Measurements from ENCODE around the gene NFATC4.
A peak's percentile ranks its signal among the peaks of the same experiment; 100 is the strongest.

NFATC4 gene

DNA sequence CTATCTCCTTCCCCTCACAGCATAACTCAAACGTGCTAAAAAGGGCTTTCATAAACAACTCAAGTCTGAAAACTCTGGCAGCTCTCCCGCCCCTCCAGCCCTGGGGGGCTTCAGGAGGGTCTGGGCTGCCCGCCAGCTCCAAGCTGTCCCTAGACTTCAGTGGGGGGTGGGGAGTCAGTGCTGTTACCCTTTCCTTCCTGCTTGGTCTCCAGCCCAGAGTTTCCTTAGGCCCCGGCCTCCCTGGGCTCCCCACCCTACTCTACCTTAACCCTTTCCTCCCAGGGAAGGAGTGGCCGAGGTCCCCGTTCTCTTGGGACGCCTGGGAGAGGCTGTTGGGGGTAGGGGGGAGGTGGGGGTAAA lies 30.3 kb downstream of the NFATC4 start:
- Histone ChIP-seq H2BK120ac (ENCODE audit: low read depth, low read length) (peak overlapping the region; percentile 55), H3K4me1 (ENCODE audit: control insufficient read depth, low read depth, low read length) (peaks cover 2% of the 10 kb centered on the region), H3K27ac (ENCODE audit: low read depth, low read length) (no peak overlapping the region), H2BK5ac (ENCODE audit: low read length) (no peak overlapping the region), H3K4me3 (ENCODE audit: low read length) (no peak overlapping the region), H3K4ac (ENCODE audit: low read depth, low read length) (peak overlapping the region; percentile 56), H4K8ac (ENCODE audit: low read depth, low read length) (peak overlapping the region; percentile 44), H2AK5ac (ENCODE audit: low read length) (peak overlapping the region; percentile 95), H3K18ac (ENCODE audit: low read length) (peak overlapping the region; percentile 83), H3K56ac (ENCODE audit: low read length) (peak overlapping the region; percentile 84), H3K79me1 (ENCODE audit: low read length) (no peaks in the 10 kb centered on the region), H3K36me3 (ENCODE audit: control insufficient read depth, insufficient read depth, low read length) (no peaks in the 10 kb centered on the region), H4K5ac (ENCODE audit: low read length) (no peak overlapping the region), H3K4me2 (ENCODE audit: low read length) (no peak overlapping the region), H3K9ac (ENCODE audit: low read length) (peak overlapping the region; percentile 21), H3K79me2 (ENCODE audit: control insufficient read depth, insufficient read depth, low read length) (no peaks in the 10 kb centered on the region), H3K27me3 (ENCODE audit: insufficient read depth, low read length, poor library complexity) (no peaks in the 10 kb centered on the region), H3K23ac (ENCODE audit: low read length) (no peak overlapping the region), H2BK15ac (replicated peaks; ENCODE audit: low read depth) (no peak overlapping the region)
- WGBS (ENCODE audit: extremely low coverage, insufficient coverage, low lambda C conversion rate), result no CpG with 5 or more reads among the region's 7 CpGs
- peak; percentile 63 for DNase-seq

DNA sequence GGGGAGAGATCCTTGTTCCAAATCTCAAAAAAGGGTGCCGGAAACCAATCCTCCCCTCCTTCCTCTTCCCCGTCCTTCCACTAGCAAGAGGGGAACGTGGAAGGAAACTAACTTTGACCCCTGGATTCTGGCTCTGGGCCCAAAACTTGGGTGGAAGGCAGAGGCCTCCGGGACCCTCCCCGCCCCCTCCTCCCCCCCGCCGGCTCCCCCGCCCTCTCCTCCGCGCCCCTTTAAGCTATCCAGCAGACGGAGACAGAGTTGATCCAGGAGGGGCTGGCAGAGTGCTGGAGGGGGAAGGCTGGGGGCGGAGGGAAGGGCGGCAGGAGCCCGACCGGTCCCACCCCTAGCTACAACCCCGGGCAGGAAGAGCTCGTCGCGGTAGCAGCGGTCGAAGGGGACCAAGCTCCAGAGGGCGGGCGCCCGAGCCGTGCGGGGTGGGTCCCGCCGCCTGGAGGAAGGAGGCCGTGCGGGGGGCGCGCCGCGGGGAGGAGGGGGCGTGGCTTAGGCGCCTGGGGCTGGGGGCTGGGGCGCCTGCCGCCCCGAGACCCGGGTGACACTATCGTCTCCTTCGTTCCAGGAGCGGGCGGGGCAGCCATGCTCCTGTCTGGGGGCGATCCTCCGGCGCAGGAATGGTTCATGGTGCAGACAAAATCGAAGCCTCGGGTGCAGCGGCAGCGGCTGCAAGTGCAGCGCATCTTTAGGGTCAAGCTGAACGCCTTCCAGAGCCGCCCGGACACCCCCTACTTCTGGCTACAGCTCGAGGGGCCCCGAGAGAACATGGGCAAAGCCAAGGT lies 30.9 kb downstream of the NFATC4 start, which contains the start of gene NYNRIN:
Gene NYNRIN, plus strand, starts transcription at position 351 of the 794 bp plus-strand sequence. Its CDS starts 244 bp downstream, at position 595.
- Histone ChIP-seq H3K27ac (ENCODE audit: low read depth, low read length) (no peak within 1 kb of the TSS), H3K79me2 (ENCODE audit: control insufficient read depth, insufficient read depth, low read length) (no peaks in the 10 kb centered on the region), H3K56ac (ENCODE audit: low read length) (peak within 1 kb of the TSS; percentile 86), H3K4me1 (ENCODE audit: control insufficient read depth, low read depth, low read length) (peaks cover 2% of the 10 kb centered on the region), H3K23ac (ENCODE audit: low read length) (no peak within 1 kb of the TSS), H3K4ac (ENCODE audit: low read depth, low read length) (peak within 1 kb of the TSS; percentile 65), H3K4me3 (ENCODE audit: low read length) (peak within 1 kb of the TSS; percentile 65), H3K27me3 (ENCODE audit: insufficient read depth, low read length, poor library complexity) (no peaks in the 10 kb centered on the region), H3K36me3 (ENCODE audit: control insufficient read depth, insufficient read depth, low read length) (no peaks in the 10 kb centered on the region), H3K4me2 (ENCODE audit: low read length) (peak within 1 kb of the TSS; percentile 89), H2BK5ac (ENCODE audit: low read length) (no peak within 1 kb of the TSS), H4K5ac (ENCODE audit: low read length) (no peak within 1 kb of the TSS), H2BK15ac (replicated peaks; ENCODE audit: low read depth) (no peak within 1 kb of the TSS), H2BK120ac (ENCODE audit: low read depth, low read length) (peak within 1 kb of the TSS; percentile 55), H2AK5ac (ENCODE audit: low read length) (peak within 1 kb of the TSS; percentile 95), H4K8ac (ENCODE audit: low read depth, low read length) (peak within 1 kb of the TSS; percentile 44), H3K18ac (ENCODE audit: low read length) (peak within 1 kb of the TSS; percentile 83), H3K79me1 (ENCODE audit: low read length) (no peaks in the 10 kb centered on the region), H3K9ac (ENCODE audit: low read length) (peak within 1 kb of the TSS; percentile 70)
- peak; percentile 76 for DNase-seq
- WGBS (ENCODE audit: extremely low coverage, insufficient coverage, low lambda C conversion rate), result no CpG with 5 or more reads among the region's 57 CpGs

DNA sequence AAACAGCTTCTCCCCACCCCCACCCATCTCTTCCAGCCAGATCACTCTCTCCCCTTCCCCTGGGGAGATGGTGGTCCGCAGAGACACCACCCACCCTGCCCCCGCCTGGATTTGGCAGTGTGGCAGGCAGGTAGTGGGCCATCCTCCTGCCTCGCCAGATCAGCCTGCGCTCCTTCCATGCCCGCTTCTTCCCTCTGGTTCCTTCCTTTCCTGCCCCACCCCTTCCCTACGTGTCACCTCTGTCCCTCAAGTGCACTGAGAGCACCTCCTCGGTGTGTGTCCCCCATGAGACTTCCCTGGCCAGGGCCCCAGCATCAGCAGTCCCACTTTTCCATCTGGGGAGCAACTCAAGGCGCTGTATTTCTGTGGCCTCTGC lies 31.5 kb downstream of the NFATC4 start:
- H2BK5ac ChIP-seq (ENCODE audit: low read length), result no peak overlapping the region
- no peak overlapping the region for H4K8ac ChIP-seq (ENCODE audit: low read depth, low read length)
- H2BK120ac ChIP-seq (ENCODE audit: low read depth, low read length), result no peak overlapping the region
- H3K4me2 ChIP-seq (ENCODE audit: low read length), result peak overlapping the region; percentile 89
- H3K79me2 ChIP-seq (ENCODE audit: control insufficient read depth, insufficient read depth, low read length), result no peaks in the 10 kb centered on the region
- peaks cover 2% of the 10 kb centered on the region for H3K4me1 ChIP-seq (ENCODE audit: control insufficient read depth, low read depth, low read length)
- no peak overlapping the region for H2AK5ac ChIP-seq (ENCODE audit: low read length)
- H3K36me3 ChIP-seq (ENCODE audit: control insufficient read depth, insufficient read depth, low read length), result no peaks in the 10 kb centered on the region
- no peak overlapping the region for H3K23ac ChIP-seq (ENCODE audit: low read length)
- H3K4me3 ChIP-seq (ENCODE audit: low read length), result peak overlapping the region; percentile 65
- peak overlapping the region; percentile 86 for H3K56ac ChIP-seq (ENCODE audit: low read length)
- H4K5ac ChIP-seq (ENCODE audit: low read length), result no peak overlapping the region
- H2BK15ac ChIP-seq (replicated peaks; ENCODE audit: low read depth), result no peak overlapping the region
- no peak overlapping the region for H3K4ac ChIP-seq (ENCODE audit: low read depth, low read length)
- peak overlapping the region; percentile 83 for H3K18ac ChIP-seq (ENCODE audit: low read length)
- no peak for DNase-seq
- no peaks in the 10 kb centered on the region for H3K27me3 ChIP-seq (ENCODE audit: insufficient read depth, low read length, poor library complexity)
- no peaks in the 10 kb centered on the region for H3K79me1 ChIP-seq (ENCODE audit: low read length)
- H3K27ac ChIP-seq (ENCODE audit: low read depth, low read length), result no peak overlapping the region
- WGBS (ENCODE audit: extremely low coverage, insufficient coverage, low lambda C conversion rate), result no CpG with 5 or more reads among the region's 8 CpGs
- peak overlapping the region; percentile 70 for H3K9ac ChIP-seq (ENCODE audit: low read length)

DNA sequence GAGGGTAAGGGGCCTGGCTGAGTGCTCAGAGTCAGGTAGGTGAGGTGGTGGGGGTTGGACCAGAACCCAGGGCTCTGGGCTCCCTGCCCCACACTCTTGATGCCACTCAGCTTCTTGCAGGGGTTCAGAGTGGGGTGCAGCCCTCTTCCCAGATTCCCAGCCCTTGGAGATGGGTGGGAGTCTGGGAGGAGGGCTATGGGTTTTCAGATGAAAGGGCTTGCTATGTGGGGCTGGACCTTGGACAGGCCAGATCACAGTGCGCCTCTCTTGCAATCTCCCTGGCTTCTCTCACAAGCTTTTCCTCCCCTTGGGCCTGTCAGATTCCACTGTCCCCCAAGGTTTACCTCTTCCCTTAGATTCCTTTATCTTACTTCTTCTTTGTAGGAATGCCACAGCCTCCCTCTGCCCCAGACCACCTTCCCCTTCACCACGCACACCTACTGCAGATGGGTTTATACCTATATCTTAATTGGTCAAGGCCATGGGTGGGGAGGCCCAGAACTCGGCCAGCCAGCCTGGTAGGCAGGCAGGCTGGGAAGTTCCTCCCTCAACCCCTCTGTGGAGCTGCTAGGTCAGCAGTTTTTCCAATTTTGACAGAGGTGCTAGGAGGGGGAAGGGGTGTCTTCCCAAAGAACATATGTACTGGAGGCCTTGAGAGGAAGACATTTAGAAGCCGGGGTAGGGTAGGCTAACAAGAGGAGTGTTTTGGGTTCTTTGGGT lies 32.2 kb downstream of the NFATC4 start:
- H3K56ac ChIP-seq (ENCODE audit: low read length), result no peak overlapping the region
- H3K4me3 ChIP-seq (ENCODE audit: low read length), result no peak overlapping the region
- no peak overlapping the region for H3K27ac ChIP-seq (ENCODE audit: low read depth, low read length)

DNA sequence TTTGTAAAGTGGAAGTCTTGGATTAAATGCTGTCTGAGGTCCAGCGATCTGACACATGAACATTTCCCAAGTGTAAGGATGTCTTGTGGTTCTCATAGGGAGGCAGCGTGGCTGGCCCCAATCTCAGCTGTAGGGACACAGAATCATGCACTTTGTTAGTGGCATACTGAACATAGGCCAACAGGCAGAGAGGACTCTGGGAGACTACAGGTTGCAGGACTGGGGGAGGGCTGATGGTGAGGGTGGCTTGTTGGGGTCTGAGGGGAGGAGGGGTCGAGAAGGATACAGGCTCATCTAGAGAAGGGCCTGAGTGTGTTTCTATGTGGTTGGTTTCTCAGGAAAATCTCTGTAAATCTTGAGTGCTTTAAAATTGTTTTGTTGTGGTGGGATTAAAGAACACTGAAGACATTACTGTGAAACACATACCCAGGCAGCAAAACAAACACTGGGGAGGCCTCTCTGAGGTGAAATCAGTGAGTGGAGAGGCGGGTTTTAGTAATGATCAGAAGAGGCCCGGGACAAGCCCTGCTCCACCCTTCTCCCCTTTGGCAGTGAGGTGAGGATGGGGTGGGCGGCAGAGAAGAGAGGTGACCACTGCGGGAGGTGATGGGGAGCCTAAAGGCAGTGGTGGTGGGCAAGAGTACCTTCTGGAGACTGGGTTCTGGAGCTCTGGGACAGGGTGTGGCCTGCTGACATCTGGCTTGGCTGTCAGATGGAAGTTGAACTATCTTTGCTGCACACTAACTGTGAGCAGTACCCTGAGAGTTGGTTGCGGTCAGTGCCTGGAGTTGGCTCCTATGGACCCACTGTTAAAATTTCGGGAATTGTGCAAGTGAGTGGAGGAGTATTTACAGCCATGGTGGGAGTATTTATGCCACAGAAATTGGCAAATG lies 34.1 kb downstream of the NFATC4 start:
- H3K79me1 ChIP-seq (ENCODE audit: low read length), result no peaks in the 10 kb centered on the region
- no peak overlapping the region for H3K27ac ChIP-seq (ENCODE audit: low read depth, low read length)
- H2BK5ac ChIP-seq (ENCODE audit: low read length), result no peak overlapping the region
- H2BK120ac ChIP-seq (ENCODE audit: low read depth, low read length), result no peak overlapping the region
- no peak overlapping the region for H3K23ac ChIP-seq (ENCODE audit: low read length)
- peaks cover 2% of the 10 kb centered on the region for H3K4me1 ChIP-seq (ENCODE audit: control insufficient read depth, low read depth, low read length)
- H3K79me2 ChIP-seq (ENCODE audit: control insufficient read depth, insufficient read depth, low read length), result no peaks in the 10 kb centered on the region
- H3K4ac ChIP-seq (ENCODE audit: low read depth, low read length), result no peak overlapping the region
- H2BK15ac ChIP-seq (replicated peaks; ENCODE audit: low read depth), result no peak overlapping the region
- H3K56ac ChIP-seq (ENCODE audit: low read length), result no peak overlapping the region
- no peak overlapping the region for H2AK5ac ChIP-seq (ENCODE audit: low read length)
- no peaks in the 10 kb centered on the region for H3K36me3 ChIP-seq (ENCODE audit: control insufficient read depth, insufficient read depth, low read length)
- H3K18ac ChIP-seq (ENCODE audit: low read length), result no peak overlapping the region
- no peak for DNase-seq
- H3K9ac ChIP-seq (ENCODE audit: low read length), result no peak overlapping the region
- no peak overlapping the region for H4K5ac ChIP-seq (ENCODE audit: low read length)
- H3K27me3 ChIP-seq (ENCODE audit: insufficient read depth, low read length, poor library complexity), result no peaks in the 10 kb centered on the region
- no peak overlapping the region for H3K4me3 ChIP-seq (ENCODE audit: low read length)
- WGBS (ENCODE audit: extremely low coverage, insufficient coverage, low lambda C conversion rate), result no CpG with 5 or more reads among the region's 9 CpGs
- H3K4me2 ChIP-seq (ENCODE audit: low read length), result no peak overlapping the region
- no peak overlapping the region for H4K8ac ChIP-seq (ENCODE audit: low read depth, low read length)

More for the DNA sequence above, 32.2 kb downstream of the NFATC4 start:
- H2BK120ac ChIP-seq (ENCODE audit: low read depth, low read length), result no peak overlapping the region
- WGBS (ENCODE audit: extremely low coverage, insufficient coverage, low lambda C conversion rate), result no CpG with 5 or more reads among the region's 4 CpGs
- no peak overlapping the region for H3K23ac ChIP-seq (ENCODE audit: low read length)
- no peaks in the 10 kb centered on the region for H3K79me2 ChIP-seq (ENCODE audit: control insufficient read depth, insufficient read depth, low read length)
- no peak overlapping the region for H3K4me2 ChIP-seq (ENCODE audit: low read length)
- no peaks in the 10 kb centered on the region for H3K79me1 ChIP-seq (ENCODE audit: low read length)
- H3K18ac ChIP-seq (ENCODE audit: low read length), result no peak overlapping the region
- H2BK5ac ChIP-seq (ENCODE audit: low read length), result no peak overlapping the region
- no peaks in the 10 kb centered on the region for H3K27me3 ChIP-seq (ENCODE audit: insufficient read depth, low read length, poor library complexity)
- H2BK15ac ChIP-seq (replicated peaks; ENCODE audit: low read depth), result no peak overlapping the region
- no peak for DNase-seq
- peaks cover 2% of the 10 kb centered on the region for H3K4me1 ChIP-seq (ENCODE audit: control insufficient read depth, low read depth, low read length)
- no peak overlapping the region for H2AK5ac ChIP-seq (ENCODE audit: low read length)
- H3K4ac ChIP-seq (ENCODE audit: low read depth, low read length), result no peak overlapping the region
- no peak overlapping the region for H4K8ac ChIP-seq (ENCODE audit: low read depth, low read length)
- no peaks in the 10 kb centered on the region for H3K36me3 ChIP-seq (ENCODE audit: control insufficient read depth, insufficient read depth, low read length)
- H3K9ac ChIP-seq (ENCODE audit: low read length), result no peak overlapping the region
- no peak overlapping the region for H4K5ac ChIP-seq (ENCODE audit: low read length)

Measured in mesendoderm (in vitro differentiated cells).